ENCODE measurements around the gene PLEK.
"Not testable (repeated sequence)": the region's sequence is repeated elsewhere in the genome, so short reads cannot be mapped to it uniquely, and the experiment has no call there.

The PLEK gene

GRCh38 chr2:68386365-68386764 is 21.3 kb downstream of the PLEK start:
- FAIRE-seq: no peak

GRCh38 chr2:68387408-68388350 is 22.6 kb downstream of the PLEK start:
- no peak for FAIRE-seq

- FAIRE-seq: no peak
These were observed 23.3 kb downstream of the PLEK start for GRCh38 chr2:68388358-68388757.

GRCh38 chr2:68388772-68389171 is 23.7 kb downstream of the PLEK start:
- no peak for FAIRE-seq

- no peak for FAIRE-seq
These were observed 25.0 kb downstream of the PLEK start for GRCh38 chr2:68390114-68390513.

- FAIRE-seq: no peak
These were observed 25.5 kb downstream of the PLEK start for GRCh38 chr2:68390586-68390985.

- no peak for FAIRE-seq
These were observed 26.0 kb downstream of the PLEK start for GRCh38 chr2:68391099-68391498.

- FAIRE-seq: no peak
These were observed 26.8 kb downstream of the PLEK start for GRCh38 chr2:68391869-68392268.

- no peak for FAIRE-seq
These were observed 31.0 kb downstream of the PLEK start for GRCh38 chr2:68396093-68396492.

GRCh38 chr2:68397704-68398263 is 32.7 kb downstream of the PLEK start:
- FAIRE-seq: not testable (repeated sequence)

GRCh38 chr2:68403199-68403644 is 38.1 kb downstream of the PLEK start:
- FAIRE-seq: no peak

GRCh38 chr2:68404164-68404563 is 39.1 kb downstream of the PLEK start:
- no peak for FAIRE-seq

GRCh38 chr2:68404893-68405799 is 40.1 kb downstream of the PLEK start:
- no peak for FAIRE-seq

- no peak for FAIRE-seq
These were observed 46.5 kb downstream of the PLEK start for GRCh38 chr2:68411397-68412126.

GRCh38 chr2:68412127-68412819 is 47.2 kb downstream of the PLEK start:
- no peak for FAIRE-seq

GRCh38 chr2:68413466-68413865 is 48.4 kb downstream of the PLEK start:
- FAIRE-seq: no peak

- FAIRE-seq: no peak
These were observed 49.4 kb downstream of the PLEK start for GRCh38 chr2:68414452-68414851.

- FAIRE-seq: no peak
These were observed 49.8 kb downstream of the PLEK start for GRCh38 chr2:68414876-68415275.

- no peak for FAIRE-seq
These were observed 50.4 kb downstream of the PLEK start for GRCh38 chr2:68415521-68415920.

GRCh38 chr2:68416081-68416675 is 51.1 kb downstream of the PLEK start:
- FAIRE-seq: no peak

- no peak for FAIRE-seq
These were observed 52.8 kb downstream of the PLEK start for GRCh38 chr2:68417926-68418325.
